GM18907 (cell line): Measurements from ENCODE around the gene MAPT.

ENCODE experiments used
- ATAC-seq: cut with Tn5 transposase; IDR thresholded peaks from one replicate; pipeline ENCODE4 v1.9.1; 2021; ENCODE audit warnings: mild to moderate bottlenecking, moderate library complexity; ENCODE audit not compliant: unreplicated experiment

The MAPT gene

DNA sequence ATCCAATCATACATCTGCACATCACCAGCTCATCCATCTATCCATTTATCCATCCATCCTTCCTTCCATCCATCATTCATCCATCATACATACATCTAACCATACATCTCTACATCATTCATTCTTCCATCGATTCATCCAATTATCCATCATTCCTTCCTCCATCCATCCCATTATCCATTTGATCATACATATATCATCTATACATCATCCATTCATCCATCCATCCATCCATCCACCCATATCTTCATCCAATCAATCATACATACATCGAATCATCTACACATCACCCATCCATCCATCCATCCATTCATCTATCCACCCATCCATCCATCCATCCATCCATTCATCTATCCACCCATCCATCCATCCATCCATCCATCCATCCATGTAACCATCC, 75.4 kb downstream of the MAPT start:
- ATAC-seq = no peak

DNA sequence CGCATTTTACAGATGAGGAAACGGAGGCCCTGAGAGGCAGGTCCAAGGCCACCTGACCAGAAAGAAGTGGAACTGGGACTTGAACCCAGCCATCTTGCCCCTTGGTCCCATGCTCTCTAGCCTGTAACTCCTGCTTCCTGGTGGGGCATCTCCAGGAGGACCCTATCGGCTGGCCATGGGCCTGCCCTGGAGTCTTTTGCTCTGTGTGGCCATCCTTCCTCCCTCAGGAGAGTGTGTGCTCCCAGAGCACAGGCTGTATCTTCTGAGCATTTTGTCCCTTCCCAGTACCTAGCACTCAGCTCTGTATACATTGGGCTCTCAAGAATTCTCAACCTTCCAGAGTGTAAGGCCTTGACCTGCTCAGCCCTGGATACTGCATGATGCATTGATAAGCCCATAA, 76.3 kb downstream of the MAPT start:
- no peak for ATAC-seq

DNA sequence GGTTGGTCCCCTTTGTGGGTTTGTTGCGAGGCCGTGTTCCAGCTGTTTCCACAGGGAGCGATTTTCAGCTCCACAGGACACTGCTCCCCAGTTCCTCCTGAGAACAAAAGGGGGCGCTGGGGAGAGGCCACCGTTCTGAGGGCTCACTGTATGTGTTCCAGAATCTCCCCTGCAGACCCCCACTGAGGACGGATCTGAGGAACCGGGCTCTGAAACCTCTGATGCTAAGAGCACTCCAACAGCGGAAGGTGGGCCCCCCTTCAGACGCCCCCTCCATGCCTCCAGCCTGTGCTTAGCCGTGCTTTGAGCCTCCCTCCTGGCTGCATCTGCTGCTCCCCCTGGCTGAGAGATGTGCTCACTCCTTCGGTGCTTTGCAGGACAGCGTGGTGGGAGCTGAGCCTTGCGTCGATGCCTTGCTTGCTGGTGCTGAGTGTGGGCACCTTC, 77.4 kb downstream of the MAPT start:
- no peak for ATAC-seq

DNA sequence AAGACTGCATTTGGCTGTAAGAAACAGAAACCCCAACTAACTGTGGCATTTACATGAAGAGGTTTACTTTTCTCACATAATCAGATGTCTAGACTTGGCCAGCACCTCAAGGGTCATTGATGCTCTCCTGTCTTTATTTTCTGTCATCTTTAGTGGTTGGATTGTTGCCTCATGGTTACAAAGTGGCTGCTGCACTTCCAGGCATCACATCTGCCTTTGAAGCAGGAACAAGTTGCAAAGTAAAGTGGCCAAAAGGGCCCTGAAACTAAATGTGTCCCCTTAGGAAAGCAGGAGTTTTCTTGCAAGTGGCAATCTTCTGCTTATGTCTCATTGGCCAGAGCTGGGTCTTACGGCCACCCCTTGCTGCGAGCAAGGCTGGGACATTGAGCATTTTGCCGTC, 78.2 kb downstream of the MAPT start:
- ATAC-seq = no peak

DNA sequence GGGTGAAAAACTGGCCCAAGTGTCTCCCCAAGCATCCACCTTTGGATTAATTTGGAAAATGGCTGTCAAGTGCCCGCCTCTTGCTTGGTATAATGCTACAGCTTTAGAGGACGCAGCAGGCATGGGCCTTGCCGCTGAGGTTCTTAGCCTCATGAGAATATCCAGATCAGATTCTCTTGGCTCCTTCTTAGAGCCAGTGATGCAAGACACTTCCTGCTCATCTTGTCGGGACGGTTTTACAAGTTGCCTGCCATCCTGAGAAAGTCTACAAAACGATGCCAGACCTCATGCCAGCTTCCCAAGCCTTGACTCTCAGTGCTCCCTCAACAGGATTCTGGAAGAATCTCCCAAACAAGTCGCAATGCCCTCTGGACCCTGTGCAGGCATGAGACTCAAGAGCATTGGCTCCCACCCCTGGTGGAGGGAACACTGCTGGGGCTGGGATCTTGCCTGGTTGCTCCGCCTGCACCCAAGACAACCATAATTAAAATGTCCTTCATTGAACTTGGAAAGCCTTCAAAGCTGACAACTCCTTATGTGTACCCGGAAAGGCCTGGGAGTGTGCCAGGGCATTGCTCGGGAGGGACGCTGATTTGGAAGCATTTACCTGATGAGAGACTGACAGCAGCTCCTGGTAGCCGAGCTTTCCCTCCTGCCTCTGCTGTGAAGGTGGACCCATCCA, 78.9 kb downstream of the MAPT start:
- no peak for ATAC-seq

DNA sequence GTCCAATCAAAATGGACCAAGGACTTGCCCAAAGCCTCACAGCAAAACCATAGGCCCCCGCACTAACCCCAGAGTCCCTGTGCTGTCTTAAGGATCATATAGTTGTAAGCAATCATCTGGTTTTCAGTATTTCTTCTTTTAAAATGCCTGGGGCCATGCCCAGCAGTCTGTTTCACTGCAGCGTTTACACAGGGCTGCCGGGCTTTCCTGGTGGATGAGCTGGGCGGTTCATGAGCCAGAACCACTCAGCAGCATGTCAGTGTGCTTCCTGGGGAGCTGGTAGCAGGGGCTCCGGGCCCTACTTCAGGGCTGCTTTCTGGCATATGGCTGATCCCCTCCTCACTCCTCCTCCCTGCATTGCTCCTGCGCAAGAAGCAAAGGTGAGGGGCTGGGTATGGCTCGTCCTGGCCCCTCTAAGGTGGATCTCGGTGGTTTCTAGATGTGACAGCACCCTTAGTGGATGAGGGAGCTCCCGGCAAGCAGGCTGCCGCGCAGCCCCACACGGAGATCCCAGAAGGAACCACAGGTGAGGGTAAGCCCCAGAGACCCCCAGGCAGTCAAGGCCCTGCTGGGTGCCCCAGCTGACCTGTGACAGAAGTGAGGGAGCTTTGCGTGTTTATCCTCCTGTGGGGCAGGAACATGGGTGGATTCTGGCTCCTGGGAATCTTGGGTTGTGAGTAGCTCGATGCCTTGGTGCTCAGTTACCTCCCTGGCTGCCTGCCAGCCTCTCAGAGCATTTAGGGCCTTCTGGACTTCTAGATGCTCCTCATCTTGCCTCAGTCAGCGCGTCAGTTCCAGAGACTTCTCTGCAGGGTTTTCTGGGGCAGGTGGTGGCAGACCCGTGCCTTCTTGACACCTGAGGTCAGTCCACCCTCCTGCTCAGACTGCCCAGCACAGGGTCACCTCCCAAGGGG, 79.8 kb downstream of the MAPT start:
- ATAC-seq = no peak

DNA sequence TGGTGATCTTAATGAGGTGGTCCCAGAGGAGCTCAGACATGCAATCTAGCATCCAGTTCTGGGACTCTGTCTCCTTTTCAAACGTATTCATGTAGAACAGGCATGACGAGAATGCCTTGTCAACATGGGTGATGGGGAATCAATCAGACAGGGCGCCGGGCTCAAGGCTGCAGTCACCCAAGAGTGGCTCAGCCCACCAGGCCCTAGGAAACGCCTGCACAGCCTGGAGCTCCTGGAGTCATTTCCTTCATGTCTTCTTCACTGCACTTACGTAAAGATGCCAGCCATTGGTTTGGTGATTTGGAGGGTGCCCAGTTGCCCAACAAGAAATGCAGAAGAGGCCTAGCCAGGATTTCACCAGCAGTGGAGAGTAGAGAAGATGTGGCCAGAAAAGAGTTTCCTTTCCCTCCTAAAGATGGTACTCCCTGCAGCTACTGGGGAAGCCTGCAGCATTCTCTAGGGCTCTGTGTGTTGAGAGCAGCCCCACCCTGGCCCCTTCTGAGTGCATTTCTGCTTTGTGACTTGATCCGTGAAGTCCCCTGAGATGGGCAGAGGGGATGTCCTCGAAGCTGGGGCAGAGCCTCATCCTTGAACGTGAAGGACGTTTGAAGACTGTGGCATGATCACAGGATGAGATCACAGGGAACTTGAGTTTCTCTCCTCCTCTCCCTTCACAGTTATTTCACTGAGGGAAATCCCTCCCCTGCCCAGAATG, 80.7 kb downstream of the MAPT start:
- no peak for ATAC-seq

DNA sequence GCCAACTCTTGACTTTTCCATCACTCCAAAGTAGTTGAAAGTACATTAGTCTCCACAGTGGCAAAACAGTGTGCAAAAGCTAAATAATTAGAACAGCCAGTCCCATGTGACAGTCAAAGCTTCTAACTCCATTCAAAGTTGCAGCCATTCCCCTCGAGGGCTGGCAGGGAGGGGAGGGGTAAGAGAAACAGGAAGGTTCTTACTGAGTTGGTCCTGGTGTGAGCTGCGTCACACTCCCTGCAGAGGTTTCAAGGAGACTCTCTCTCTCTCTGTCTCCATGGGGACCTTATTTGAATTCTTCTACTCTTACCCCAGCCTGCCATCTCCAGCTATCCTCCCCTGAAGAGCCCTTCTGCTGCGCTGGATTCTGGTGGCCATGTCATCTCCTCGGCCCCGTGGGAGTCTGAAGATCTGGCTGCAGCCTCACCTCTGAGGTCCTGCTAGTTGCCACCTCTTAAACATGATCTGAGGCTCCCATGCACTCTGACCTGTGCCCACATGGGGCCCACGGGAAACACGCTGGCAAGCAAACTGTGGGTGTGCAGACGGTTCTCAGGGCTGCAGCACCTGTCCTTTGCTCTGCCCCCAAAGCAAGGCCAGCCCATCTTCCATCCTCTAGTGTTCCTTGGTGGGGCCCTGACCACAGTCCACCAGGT, 81.4 kb downstream of the MAPT start:
- ATAC-seq = no peak

DNA sequence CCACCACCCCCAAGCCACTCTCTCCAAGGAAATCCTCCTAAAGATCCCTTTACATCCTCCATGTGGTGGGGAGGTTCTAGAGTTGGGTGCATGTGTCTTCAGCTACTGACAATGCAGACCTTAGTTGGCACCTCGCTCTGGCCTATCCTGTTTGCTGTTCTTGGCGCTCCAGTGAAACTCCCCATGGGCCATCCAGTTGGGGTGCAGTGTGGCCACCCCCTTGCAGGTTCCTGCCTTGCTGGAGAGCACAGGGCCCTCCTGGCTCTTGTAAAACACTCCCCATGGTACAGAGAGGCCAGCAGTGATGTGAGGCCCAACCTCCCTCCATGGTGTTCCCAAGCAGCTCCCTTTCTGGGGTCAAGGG, 82.0 kb downstream of the MAPT start:
- ATAC-seq = no peak

DNA sequence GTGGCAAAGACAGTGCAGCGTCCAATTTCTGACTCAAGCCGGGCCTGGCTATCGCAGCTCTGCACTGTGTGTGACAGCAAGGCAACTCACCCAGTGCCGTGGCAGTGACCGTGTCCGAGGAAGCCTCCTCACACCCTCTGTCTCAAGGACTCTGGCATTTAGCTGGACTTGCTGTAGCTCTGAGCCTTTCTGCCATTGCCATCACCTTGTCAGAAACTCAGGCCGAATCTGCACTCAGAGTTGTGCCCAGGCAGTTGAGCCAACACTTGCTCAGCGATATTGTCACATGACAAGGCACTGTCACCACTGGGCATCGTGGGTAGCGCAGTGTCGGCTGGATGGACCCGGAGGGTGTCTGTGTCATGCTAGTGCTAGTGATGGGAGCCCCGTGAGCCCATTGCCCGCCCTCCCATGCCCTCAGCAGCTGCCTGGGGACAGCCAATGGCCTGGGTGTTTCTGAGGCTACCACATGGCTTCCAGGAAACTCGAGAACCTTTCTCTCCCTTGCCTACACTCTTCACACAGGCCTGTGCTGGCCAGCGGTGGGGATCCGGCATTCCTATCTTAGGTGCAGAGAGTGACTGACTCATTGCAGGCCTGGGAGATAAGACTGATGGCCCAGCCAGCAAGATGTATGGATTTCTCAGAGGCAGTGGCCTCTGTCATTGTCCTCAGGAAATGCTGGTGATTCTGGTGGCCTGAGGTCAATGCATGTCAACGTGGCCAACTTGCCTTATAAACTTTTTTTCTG, 82.6 kb downstream of the MAPT start:
- no peak for ATAC-seq

DNA sequence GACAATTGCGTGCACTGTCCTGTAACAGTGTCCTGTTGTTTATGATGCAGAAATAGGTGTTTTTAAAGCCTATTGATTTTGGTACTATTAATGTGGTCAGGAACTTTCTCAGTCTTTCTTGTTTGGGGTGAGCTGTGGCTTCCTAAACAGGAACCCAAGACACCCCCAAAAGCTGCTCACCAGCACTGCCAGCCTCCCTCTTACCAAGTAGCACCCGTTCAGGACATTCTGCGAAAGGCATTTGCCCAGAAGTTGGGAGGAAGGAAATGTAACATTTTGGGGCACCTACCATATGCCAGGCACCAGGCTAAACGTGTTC, 83.1 kb downstream of the MAPT start:
- ATAC-seq = no peak

DNA sequence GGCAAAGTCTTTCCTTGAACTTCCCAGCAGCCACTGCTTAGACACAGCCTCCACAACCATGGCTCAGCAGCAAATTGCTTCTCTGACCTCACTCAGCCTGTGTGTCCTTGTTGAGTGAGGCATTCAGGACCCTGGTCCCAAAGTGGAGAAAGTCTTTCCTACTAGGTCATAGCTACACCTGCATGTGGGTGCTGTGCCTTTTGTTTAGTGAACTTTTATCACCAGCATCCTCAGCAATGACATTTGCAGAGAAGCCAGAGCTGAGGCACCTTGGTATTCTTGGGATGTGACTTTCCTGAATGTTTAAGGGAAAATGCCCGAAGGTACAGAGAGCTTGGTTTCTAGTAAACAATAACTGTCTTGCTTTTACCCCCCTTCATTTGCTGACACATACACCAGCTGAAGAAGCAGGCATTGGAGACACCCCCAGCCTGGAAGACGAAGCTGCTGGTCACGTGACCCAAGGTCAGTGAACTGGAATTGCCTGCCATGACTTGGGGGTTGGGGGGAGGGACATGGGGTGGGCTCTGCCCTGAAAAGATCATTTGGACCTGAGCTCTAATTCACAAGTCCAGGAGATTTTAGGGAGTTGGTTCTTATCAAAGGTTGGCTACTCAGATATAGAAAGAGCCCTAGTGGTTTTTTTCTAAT, 83.7 kb downstream of the MAPT start:
- ATAC-seq = no peak

DNA sequence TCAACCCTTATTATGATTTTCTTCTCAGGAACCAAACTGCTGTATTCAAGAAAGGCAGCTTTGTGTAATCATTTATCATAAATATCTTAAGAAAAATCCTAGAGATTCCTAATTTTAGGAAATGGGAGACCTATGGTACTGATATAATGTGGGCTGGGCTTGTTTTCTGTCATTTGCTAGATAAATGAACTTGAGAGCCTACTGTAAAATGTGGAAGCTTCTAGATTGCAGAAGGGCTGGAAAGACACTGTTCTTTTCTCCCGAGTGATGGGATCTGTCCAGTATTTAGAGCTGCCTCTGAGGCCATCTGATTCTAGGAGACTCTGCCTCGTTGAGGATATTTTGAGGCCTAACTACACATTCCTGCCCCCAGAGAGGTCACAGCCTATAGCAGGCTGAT, 84.8 kb downstream of the MAPT start:
- ATAC-seq = no peak

DNA sequence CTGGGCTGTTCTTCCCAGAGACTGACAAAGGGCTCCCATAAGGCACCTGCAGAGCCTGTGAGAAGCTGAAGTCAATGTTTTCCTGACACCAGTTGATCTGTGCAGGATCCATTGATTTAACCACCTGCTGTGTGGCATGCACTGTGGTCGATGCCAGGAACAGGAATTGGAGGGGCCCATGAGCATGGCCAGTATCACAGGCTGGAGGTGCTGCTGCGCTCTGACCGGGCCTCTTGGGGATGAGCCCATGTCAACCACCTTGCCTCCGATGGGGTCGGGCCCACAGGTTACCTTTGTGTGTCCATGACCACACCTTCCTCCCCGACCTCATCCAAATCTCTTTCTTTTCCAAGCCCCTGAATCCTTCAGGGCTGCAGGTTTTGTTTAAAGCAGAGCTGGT, 86.5 kb downstream of the MAPT start:
- ATAC-seq = no peak

DNA sequence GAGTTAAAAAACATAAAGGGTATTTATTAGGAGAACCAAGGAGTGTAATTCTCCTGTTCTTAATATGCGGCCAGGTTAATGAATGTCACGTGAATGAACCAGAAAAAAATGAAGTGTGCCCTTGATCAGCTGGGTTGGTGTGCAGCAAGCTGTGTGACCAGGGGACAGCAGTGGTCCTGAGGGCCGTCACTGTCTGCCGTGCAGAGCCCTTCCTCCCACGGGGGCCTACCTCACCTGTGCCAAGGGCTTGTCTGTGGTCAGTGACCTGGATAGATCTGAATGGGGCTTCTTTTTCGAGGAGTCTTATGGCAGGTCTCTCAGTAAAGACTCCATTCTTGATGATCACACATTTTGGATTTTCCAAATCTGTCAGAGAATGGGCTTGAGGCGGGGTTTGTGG, 87.0 kb downstream of the MAPT start:
- no peak for ATAC-seq

DNA sequence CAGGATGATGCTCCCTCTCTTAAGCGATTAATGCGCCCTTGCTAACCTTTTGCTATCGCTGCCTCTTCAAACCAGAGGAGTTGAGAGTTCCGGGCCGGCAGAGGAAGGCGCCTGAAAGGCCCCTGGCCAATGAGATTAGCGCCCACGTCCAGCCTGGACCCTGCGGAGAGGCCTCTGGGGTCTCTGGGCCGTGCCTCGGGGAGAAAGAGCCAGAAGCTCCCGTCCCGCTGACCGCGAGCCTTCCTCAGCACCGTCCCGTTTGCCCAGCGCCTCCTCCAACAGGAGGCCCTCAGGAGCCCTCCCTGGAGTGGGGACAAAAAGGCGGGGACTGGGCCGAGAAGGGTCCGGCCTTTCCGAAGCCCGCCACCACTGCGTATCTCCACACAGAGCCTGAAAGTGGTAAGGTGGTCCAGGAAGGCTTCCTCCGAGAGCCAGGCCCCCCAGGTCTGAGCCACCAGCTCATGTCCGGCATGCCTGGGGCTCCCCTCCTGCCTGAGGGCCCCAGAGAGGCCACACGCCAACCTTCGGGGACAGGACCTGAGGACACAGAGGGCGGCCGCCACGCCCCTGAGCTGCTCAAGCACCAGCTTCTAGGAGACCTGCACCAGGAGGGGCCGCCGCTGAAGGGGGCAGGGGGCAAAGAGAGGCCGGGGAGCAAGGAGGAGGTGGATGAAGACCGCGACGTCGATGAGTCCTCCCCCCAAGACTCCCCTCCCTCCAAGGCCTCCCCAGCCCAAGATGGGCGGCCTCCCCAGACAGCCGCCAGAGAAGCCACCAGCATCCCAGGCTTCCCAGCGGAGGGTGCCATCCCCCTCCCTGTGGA, 88.6 kb downstream of the MAPT start:
- no peak for ATAC-seq

DNA sequence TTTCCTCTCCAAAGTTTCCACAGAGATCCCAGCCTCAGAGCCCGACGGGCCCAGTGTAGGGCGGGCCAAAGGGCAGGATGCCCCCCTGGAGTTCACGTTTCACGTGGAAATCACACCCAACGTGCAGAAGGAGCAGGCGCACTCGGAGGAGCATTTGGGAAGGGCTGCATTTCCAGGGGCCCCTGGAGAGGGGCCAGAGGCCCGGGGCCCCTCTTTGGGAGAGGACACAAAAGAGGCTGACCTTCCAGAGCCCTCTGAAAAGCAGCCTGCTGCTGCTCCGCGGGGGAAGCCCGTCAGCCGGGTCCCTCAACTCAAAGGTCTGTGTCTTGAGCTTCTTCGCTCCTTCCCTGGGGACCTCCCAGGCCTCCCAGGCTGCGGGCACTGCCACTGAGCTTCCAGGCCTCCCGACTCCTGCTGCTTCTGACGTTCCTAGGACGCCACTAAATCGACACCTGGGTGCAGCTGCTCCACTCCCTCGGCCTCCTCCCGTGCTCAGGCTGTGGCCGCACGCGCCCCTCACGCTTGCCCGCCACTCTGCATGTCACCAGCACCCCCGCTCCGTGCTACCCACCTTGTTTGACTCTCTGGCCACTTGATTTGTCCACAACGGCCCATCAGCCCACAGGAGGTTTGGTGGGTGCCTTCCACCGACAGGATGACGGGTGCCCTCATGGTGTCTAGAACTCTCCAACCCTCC, 89.4 kb downstream of the MAPT start:
- ATAC-seq = no peak

DNA sequence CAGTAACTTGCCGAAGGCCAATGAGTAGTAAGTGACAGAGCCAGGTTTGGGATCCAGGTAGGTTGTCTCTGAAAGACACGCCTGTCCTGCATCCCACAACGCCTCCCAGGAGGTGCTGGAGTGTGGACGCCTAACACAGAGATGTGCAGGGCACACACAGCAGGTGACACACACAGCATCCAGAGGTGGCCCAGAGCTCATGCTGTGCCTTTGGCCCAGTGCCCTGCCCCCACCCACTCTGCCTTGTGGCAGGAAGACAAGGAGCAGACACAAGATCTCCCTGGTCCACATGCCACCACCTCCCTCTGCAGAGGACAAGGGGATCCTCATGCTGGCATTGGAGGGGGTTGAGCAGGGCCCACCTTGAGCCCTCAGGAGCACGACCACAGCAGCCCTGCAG, 90.0 kb downstream of the MAPT start:
- ATAC-seq = no peak

DNA sequence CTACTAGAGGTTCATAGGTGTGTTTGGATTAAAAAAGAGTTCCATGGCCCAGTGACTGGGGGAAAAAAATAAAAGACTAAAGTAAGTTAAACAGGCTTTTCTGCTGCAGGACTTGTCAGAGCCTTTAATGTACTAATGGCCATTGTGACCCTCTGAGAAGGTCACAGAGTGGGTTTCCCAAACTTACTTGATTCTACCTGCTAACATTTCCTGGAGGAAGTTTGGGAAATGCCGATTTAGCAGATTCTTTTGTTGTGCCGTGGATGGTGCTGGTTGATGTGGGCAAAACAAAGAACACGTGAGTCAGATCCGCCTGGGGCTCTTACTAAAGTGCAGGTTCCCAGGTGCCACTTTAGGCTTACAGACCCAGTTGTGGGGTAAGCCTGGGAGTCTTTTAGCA, 91.1 kb downstream of the MAPT start:
- ATAC-seq = no peak
